TTC549 (cell line): ENCODE data around the gene MBOAT2.
"Not testable (repeated sequence)": the region's sequence is repeated elsewhere in the genome, so short reads cannot be mapped to it uniquely, and the experiment has no call there.

Experiments
- FAIRE-seq: peaks from 2 replicates; lab custom pipeline; 2012; peaks lifted over from hg19 to GRCh38; lab: Jason Lieb, UNC

The MBOAT2 gene

GRCh38 chr2:8956774-8957173 lies 46.7 kb downstream of the MBOAT2 start:
- FAIRE-seq: no peak

GRCh38 chr2:8954990-8955389 lies 48.5 kb downstream of the MBOAT2 start:
- no peak for FAIRE-seq

GRCh38 chr2:8953525-8953924 lies 50.0 kb downstream of the MBOAT2 start:
- FAIRE-seq: no peak

- FAIRE-seq: no peak
Measured at GRCh38 chr2:8939486-8940114, 63.9 kb downstream of the MBOAT2 start.

- FAIRE-seq: no peak
Measured at GRCh38 chr2:8938384-8938783, 65.1 kb downstream of the MBOAT2 start.

GRCh38 chr2:8935982-8936381 lies 67.5 kb downstream of the MBOAT2 start:
- FAIRE-seq: no peak

GRCh38 chr2:8934338-8934737 lies 69.1 kb downstream of the MBOAT2 start:
- FAIRE-seq: no peak

- no peak for FAIRE-seq
Measured at GRCh38 chr2:8932702-8933101, 70.8 kb downstream of the MBOAT2 start.

GRCh38 chr2:8930185-8930584 lies 73.3 kb downstream of the MBOAT2 start:
- not testable (repeated sequence) for FAIRE-seq

- no peak for FAIRE-seq
Measured at GRCh38 chr2:8929128-8929527, 74.4 kb downstream of the MBOAT2 start.

- FAIRE-seq: no peak
Measured at GRCh38 chr2:8927510-8928455, 75.7 kb downstream of the MBOAT2 start.

GRCh38 chr2:8926356-8926755 lies 77.1 kb downstream of the MBOAT2 start:
- FAIRE-seq: no peak

GRCh38 chr2:8925411-8925810 lies 78.1 kb downstream of the MBOAT2 start:
- no peak for FAIRE-seq

- no peak for FAIRE-seq
Measured at GRCh38 chr2:8923183-8923582, 80.3 kb downstream of the MBOAT2 start.

GRCh38 chr2:8922431-8922830 lies 81.1 kb downstream of the MBOAT2 start:
- no peak for FAIRE-seq

- FAIRE-seq: no peak
Measured at GRCh38 chr2:8918412-8918811, 85.1 kb downstream of the MBOAT2 start.

GRCh38 chr2:8915941-8916340 lies 87.5 kb downstream of the MBOAT2 start:
- no peak for FAIRE-seq

- FAIRE-seq: not testable (repeated sequence)
Measured at GRCh38 chr2:8913767-8914166, 89.7 kb downstream of the MBOAT2 start.

- no peak for FAIRE-seq
Measured at GRCh38 chr2:8907764-8908288, 95.7 kb downstream of the MBOAT2 start.

- not testable (repeated sequence) for FAIRE-seq
Measured at GRCh38 chr2:8903924-8904323, 99.6 kb downstream of the MBOAT2 start.

- not testable (repeated sequence) for FAIRE-seq
Measured at GRCh38 chr2:8902757-8903156, 100.7 kb downstream of the MBOAT2 start.

GRCh38 chr2:8897206-8897605 lies 106.3 kb downstream of the MBOAT2 start:
- not testable (repeated sequence) for FAIRE-seq

- FAIRE-seq: not testable (repeated sequence)
Measured at GRCh38 chr2:8896671-8897070, 106.8 kb downstream of the MBOAT2 start.
